GM21825 (cell line): ENCODE measurements around the gene PTGIS.
"Not testable (repeated sequence)": the region's sequence is repeated elsewhere in the genome, so short reads cannot be mapped to it uniquely, and the experiment has no call there.

Source experiments
- ATAC-seq: cut with Tn5 transposase; IDR thresholded peaks from one replicate; pipeline ENCODE4 v1.9.1; 2021; ENCODE audit warnings: mild to moderate bottlenecking, moderate library complexity; ENCODE audit not compliant: unreplicated experiment

PTGIS gene

GRCh38 chr20:49579874-49580812 is 12.2 kb upstream of the PTGIS start:
- no peak for ATAC-seq

GRCh38 chr20:49579195-49579594 is 11.3 kb upstream of the PTGIS start:
- no peak for ATAC-seq

GRCh38 chr20:49578436-49578835 is 10.5 kb upstream of the PTGIS start:
- no peak for ATAC-seq

GRCh38 chr20:49575551-49576060 is 7.7 kb upstream of the PTGIS start:
- ATAC-seq = no peak

- no peak for ATAC-seq
Measured at GRCh38 chr20:49573900-49574416, 6.0 kb upstream of the PTGIS start.

- ATAC-seq = no peak
Measured at GRCh38 chr20:49572857-49573256, 4.9 kb upstream of the PTGIS start.

GRCh38 chr20:49571553-49571835 is 3.6 kb upstream of the PTGIS start:
- no peak for ATAC-seq

GRCh38 chr20:49570828-49571552 is 3.1 kb upstream of the PTGIS start:
- ATAC-seq = no peak

- no peak for ATAC-seq
Measured at GRCh38 chr20:49570161-49570827, 2.4 kb upstream of the PTGIS start.

- no peak for ATAC-seq
Measured at GRCh38 chr20:49569411-49570115, 1.6 kb upstream of the PTGIS start.

- no peak for ATAC-seq
Measured at GRCh38 chr20:49568278-49569151, 578 bp upstream of the PTGIS start.

- no peak for ATAC-seq
Measured at GRCh38 chr20:49566401-49567364, 1.3 kb downstream of the PTGIS start.

GRCh38 chr20:49564991-49565390 is 2.9 kb downstream of the PTGIS start:
- not testable (repeated sequence) for ATAC-seq

GRCh38 chr20:49563015-49563980 is 4.6 kb downstream of the PTGIS start:
- ATAC-seq = no peak

GRCh38 chr20:49562311-49563014 is 5.5 kb downstream of the PTGIS start:
- ATAC-seq = no peak

GRCh38 chr20:49561806-49562205 is 6.1 kb downstream of the PTGIS start:
- ATAC-seq = no peak

GRCh38 chr20:49561256-49561655 is 6.7 kb downstream of the PTGIS start:
- no peak for ATAC-seq
